HG03378 (cell line): ENCODE measurements around the gene DCTD.

Source experiments
- ATAC-seq: cut with Tn5 transposase; IDR thresholded peaks from one replicate; pipeline ENCODE4 v1.9.1; 2021; ENCODE audit warnings: mild to moderate bottlenecking, moderate library complexity; ENCODE audit not compliant: unreplicated experiment

Gene DCTD

GRCh38 chr4:182874797-182875345 is 42.3 kb downstream of the DCTD start:
- ATAC-seq = no peak

- no peak for ATAC-seq
Measured at GRCh38 chr4:182874304-182874751, 42.9 kb downstream of the DCTD start.

- no peak for ATAC-seq
Measured at GRCh38 chr4:182873726-182874125, 43.5 kb downstream of the DCTD start.

- no peak for ATAC-seq
Measured at GRCh38 chr4:182873289-182873688, 43.9 kb downstream of the DCTD start.

GRCh38 chr4:182872886-182873285 is 44.3 kb downstream of the DCTD start:
- ATAC-seq = no peak

GRCh38 chr4:182871616-182872015 is 45.6 kb downstream of the DCTD start:
- no peak for ATAC-seq

GRCh38 chr4:182869697-182870096 is 47.5 kb downstream of the DCTD start:
- no peak for ATAC-seq

GRCh38 chr4:182866746-182867145 is 50.4 kb downstream of the DCTD start:
- ATAC-seq = no peak

- ATAC-seq = no peak
Measured at GRCh38 chr4:182863501-182863900, 53.7 kb downstream of the DCTD start.

GRCh38 chr4:182862921-182863320 is 54.3 kb downstream of the DCTD start:
- ATAC-seq = no peak

- no peak for ATAC-seq
Measured at GRCh38 chr4:182862141-182862875, 54.9 kb downstream of the DCTD start.

- no peak for ATAC-seq
Measured at GRCh38 chr4:182861346-182861745, 55.8 kb downstream of the DCTD start.

GRCh38 chr4:182859730-182860129 is 57.5 kb downstream of the DCTD start:
- ATAC-seq = no peak

- no peak for ATAC-seq
Measured at GRCh38 chr4:182858711-182859110, 58.5 kb downstream of the DCTD start.

GRCh38 chr4:182856862-182857261 is 60.3 kb downstream of the DCTD start:
- ATAC-seq = no peak

- ATAC-seq = no peak
Measured at GRCh38 chr4:182855877-182856276, 61.3 kb downstream of the DCTD start.

GRCh38 chr4:182855312-182855711 is 61.9 kb downstream of the DCTD start:
- ATAC-seq = no peak

GRCh38 chr4:182854466-182854865 is 62.7 kb downstream of the DCTD start:
- ATAC-seq = no peak

GRCh38 chr4:182853731-182854330 is 63.4 kb downstream of the DCTD start:
- no peak for ATAC-seq

GRCh38 chr4:182848685-182849084 is 68.5 kb downstream of the DCTD start:
- no peak for ATAC-seq

GRCh38 chr4:182847576-182848450 is 69.4 kb downstream of the DCTD start:
- no peak for ATAC-seq
